Endodermal cell (in vitro differentiated cells): ENCODE measurements around the gene SELENOW. TPM values are rescaled to one million over a fixed set of nuclear protein-coding genes. Genes with fewer than 3 reads are reported as not detected.

Experiments
- DNase-seq: peaks from one replicate; pipeline ENCODE4 v3.0.0-alpha.2; 2017
- H3K27ac ChIP-seq: 2 replicates; pipeline ENCODE4 v1.5.1; 2013; ENCODE audit warnings: mild to moderate bottlenecking, low read depth, low read length, moderate library complexity
- H3K27me3 ChIP-seq: 2 replicates; pipeline ENCODE4 v1.6.1; 2013; ENCODE audit warnings: mild to moderate bottlenecking, low read length, moderate library complexity; ENCODE audit not compliant: insufficient read depth, control insufficient read depth, poor library complexity, severe bottlenecking
- H3K36me3 ChIP-seq: 2 replicates; pipeline ENCODE4 v1.7.0; 2013; ENCODE audit warnings: mild to moderate bottlenecking, low read length, moderate library complexity; ENCODE audit not compliant: control insufficient read depth, insufficient read depth
- H3K4me1 ChIP-seq: one replicate; pipeline ENCODE4 v1.7.0; 2013; ENCODE audit warnings: low read length; ENCODE audit not compliant: control insufficient read depth, insufficient read depth
- H3K4me3 ChIP-seq: 2 replicates; pipeline ENCODE4 v1.5.1; 2013; ENCODE audit warnings: mild to moderate bottlenecking, low read length, moderate library complexity
- H3K9ac ChIP-seq: 2 replicates; pipeline ENCODE4 v1.6.1; 2013; ENCODE audit warnings: mild to moderate bottlenecking, low read length, moderate library complexity; ENCODE audit not compliant: poor library complexity, severe bottlenecking; ENCODE audit errors: extremely low read depth
- H3K9me3 ChIP-seq: 2 replicates; pipeline ENCODE4 v1.6.1; 2013; ENCODE audit warnings: mild to moderate bottlenecking, low read length, moderate library complexity; ENCODE audit not compliant: control insufficient read depth
- H3K27ac Mint-ChIP-seq: 2 replicates; pipeline ENCODE4 v1.8.0; 2020; ENCODE audit warnings: mixed read lengths
- H3K27me3 Mint-ChIP-seq: 2 replicates; pipeline ENCODE4 v1.8.0; 2021; ENCODE audit warnings: mild to moderate bottlenecking, mixed read lengths; ENCODE audit not compliant: insufficient read depth
- H3K36me3 Mint-ChIP-seq: 2 replicates; pipeline ENCODE4 v1.8.0; 2020; ENCODE audit warnings: low read depth, mixed read lengths
- H3K4me1 Mint-ChIP-seq: 2 replicates; pipeline ENCODE4 v1.8.0; 2020; ENCODE audit warnings: mixed read lengths
- H3K4me3 Mint-ChIP-seq: 2 replicates; pipeline ENCODE4 v1.8.0; 2020; ENCODE audit warnings: mild to moderate bottlenecking, moderate library complexity, mixed read lengths
- H3K9me3 Mint-ChIP-seq: 2 replicates; pipeline ENCODE4 v1.8.0; 2020; ENCODE audit warnings: mild to moderate bottlenecking, mixed read lengths
- WGBS, 2 experiments: methylation state at CpG; one replicate each; pipeline versions ENCODE4 v1.1.5 to v1.1.7; 2013; ENCODE audit warnings: missing lambda C conversion rate in 2 of 2, mixed read lengths in 1 of 2; ENCODE audit not compliant: insufficient coverage in 1 of 2, insufficient read length in 1 of 2; 5-methylcytosine and 5-hydroxymethylcytosine counted together
- total RNA-seq, 2 donors: library from RNA; stranded (reverse); fragmentation: NEBNext Ultra II Directional in 1 of 2; extraction: Animal tissue kit (Norgen Biotek cat#: 25700) in 1 of 2; gene quantifications; 2 replicates in 1 of 2; 3 replicates in 1 of 2; pipeline ENCODE4 v1.2.1, GENCODE V29; 2021
- TF ChIP-seq, protein P1 (sequence below): fragments of 200-600 bp; sonication (generic); conservative IDR thresholded peaks from 2 replicates; pipeline ENCODE4 v1.5.0; 2021; ENCODE audit warnings: antibody characterized with exemption, mild to moderate bottlenecking

The SELENOW gene
- total RNA-seq, 2 donors from 2014 or later, result 404 to 410 TPM

DNA sequence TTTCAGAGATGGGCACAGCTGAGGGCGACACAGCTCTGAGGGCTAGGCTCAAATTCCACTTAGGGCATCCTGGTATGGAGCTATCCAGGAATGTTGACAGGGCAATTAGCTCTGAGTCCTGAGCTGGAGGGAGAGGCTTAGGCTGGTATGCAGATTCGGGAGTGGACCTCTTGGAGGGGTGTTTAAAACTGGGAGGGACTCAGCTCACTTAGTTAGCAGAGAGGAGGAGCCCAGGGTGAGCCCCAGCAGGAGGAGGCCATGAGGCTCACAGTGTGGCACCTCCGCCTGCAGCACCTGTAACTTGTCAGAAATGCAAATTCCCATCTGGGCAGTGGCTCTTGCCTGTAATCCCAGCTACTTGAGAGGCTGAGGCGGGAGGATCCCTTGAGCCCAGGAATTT lies 43.4 kb upstream of the SELENOW start:
- Mint-ChIP-seq H3K4me1 (no peaks in the 10 kb centered on the region), H3K27ac (no peak overlapping the region), H3K4me3 (no peak overlapping the region), H3K27me3 (peaks cover 5% of the 10 kb centered on the region), H3K36me3 (no peaks in the 10 kb centered on the region), H3K9me3 (no peaks in the 10 kb centered on the region)
- 66 to 73% methylated on average over 4 of the region's 4 CpGs for WGBS, 2 experiments
- peak; percentile 86 for DNase-seq
- Histone ChIP-seq H3K9ac (no peak overlapping the region), H3K4me1 (no peaks in the 10 kb centered on the region), H3K27ac (no peak overlapping the region), H3K36me3 (no peaks in the 10 kb centered on the region), H3K4me3 (no peak overlapping the region), H3K27me3 (no peaks in the 10 kb centered on the region), H3K9me3 (no peaks in the 10 kb centered on the region)
- TF ChIP-seq, protein P1, sequence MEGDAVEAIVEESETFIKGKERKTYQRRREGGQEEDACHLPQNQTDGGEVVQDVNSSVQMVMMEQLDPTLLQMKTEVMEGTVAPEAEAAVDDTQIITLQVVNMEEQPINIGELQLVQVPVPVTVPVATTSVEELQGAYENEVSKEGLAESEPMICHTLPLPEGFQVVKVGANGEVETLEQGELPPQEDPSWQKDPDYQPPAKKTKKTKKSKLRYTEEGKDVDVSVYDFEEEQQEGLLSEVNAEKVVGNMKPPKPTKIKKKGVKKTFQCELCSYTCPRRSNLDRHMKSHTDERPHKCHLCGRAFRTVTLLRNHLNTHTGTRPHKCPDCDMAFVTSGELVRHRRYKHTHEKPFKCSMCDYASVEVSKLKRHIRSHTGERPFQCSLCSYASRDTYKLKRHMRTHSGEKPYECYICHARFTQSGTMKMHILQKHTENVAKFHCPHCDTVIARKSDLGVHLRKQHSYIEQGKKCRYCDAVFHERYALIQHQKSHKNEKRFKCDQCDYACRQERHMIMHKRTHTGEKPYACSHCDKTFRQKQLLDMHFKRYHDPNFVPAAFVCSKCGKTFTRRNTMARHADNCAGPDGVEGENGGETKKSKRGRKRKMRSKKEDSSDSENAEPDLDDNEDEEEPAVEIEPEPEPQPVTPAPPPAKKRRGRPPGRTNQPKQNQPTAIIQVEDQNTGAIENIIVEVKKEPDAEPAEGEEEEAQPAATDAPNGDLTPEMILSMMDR, result no peak

DNA sequence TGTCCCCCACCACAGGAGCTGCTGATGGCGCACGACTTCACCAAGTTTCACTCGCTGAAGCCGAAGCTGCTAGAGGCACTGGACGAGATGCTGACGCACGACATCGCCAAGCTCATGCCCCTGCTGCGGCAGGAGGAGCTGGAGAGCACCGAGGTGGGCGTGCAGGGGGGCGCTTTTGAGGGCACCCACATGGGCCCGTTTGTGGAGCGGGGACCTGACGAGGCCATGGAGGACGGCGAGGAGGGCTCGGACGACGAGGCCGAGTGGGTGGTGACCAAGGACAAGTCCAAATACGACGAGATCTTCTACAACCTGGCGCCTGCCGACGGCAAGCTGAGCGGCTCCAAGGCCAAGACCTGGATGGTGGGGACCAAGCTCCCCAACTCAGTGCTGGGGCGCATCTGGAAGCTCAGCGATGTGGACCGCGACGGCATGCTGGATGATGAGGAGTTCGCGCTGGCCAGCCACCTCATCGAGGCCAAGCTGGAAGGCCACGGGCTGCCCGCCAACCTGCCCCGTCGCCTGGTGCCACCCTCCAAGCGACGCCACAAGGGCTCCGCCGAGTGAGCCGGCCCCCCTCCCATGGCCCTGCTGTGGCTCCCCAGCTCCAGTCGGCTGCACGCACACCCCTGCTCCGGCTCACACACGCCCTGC lies 37.5 kb upstream of the SELENOW start:
- Histone ChIP-seq H3K9ac (no peak overlapping the region), H3K27me3 (no peaks in the 10 kb centered on the region), H3K36me3 (no peaks in the 10 kb centered on the region), H3K27ac (no peak overlapping the region), H3K4me3 (no peak overlapping the region), H3K4me1 (no peaks in the 10 kb centered on the region), H3K9me3 (no peaks in the 10 kb centered on the region)
- H3K27me3 Mint-ChIP-seq, result peaks cover 5% of the 10 kb centered on the region
- H3K4me1 Mint-ChIP-seq, result no peaks in the 10 kb centered on the region
- no peak overlapping the region for H3K27ac Mint-ChIP-seq
- H3K4me3 Mint-ChIP-seq, result no peak overlapping the region
- no peaks in the 10 kb centered on the region for H3K9me3 Mint-ChIP-seq
- TF ChIP-seq, protein P1, result no peak
- peaks cover 2% of the 10 kb centered on the region for H3K36me3 Mint-ChIP-seq
- no peak for DNase-seq
- WGBS, 2 experiments, result 93% methylated on average over 31 to 48 of the region's 48 CpGs

DNA sequence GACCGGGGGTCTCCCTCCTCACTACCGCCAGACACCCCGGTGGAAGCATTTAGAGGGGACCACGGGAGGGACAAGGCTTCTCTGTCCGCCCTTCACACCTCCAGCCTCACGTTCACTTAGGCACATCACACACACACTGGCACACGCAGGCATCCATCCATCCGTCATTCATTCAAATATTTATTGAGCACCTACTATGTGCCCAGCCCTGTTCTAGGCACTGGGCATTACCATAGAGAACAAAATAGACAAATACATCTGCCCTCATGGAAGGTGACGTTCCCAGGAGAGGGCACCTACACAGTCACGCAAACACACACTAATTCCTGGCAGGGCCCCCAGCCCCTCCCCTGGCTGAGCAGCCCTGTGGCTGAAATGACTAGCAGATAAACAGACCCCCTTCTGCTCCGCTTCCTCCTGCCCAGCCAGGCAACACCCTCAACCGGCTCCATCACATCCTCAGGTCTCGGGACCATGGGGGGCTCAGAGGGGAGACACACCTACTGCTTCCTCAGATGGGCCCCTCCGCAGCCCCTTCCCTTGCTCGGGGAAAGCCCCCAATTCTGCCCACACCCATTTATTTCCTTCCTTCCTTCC lies 36.9 kb upstream of the SELENOW start:
- H3K27ac ChIP-seq, result no peak overlapping the region
- no peak overlapping the region for H3K4me3 ChIP-seq
- no peak overlapping the region for H3K4me3 Mint-ChIP-seq

More for the DNA sequence above, 36.9 kb upstream of the SELENOW start:
- Mint-ChIP-seq H3K36me3 (peaks cover 3% of the 10 kb centered on the region), H3K27ac (no peak overlapping the region), H3K9me3 (no peaks in the 10 kb centered on the region), H3K27me3 (peaks cover 3% of the 10 kb centered on the region), H3K4me1 (no peaks in the 10 kb centered on the region)
- peaks cover 2% of the 10 kb centered on the region for H3K36me3 ChIP-seq
- DNase-seq, result no peak
- H3K9ac ChIP-seq, result no peak overlapping the region
- WGBS, 2 experiments, result 89 to 94% methylated on average over 8 to 15 of the region's 15 CpGs
- H3K4me1 ChIP-seq, result no peaks in the 10 kb centered on the region
- no peaks in the 10 kb centered on the region for H3K27me3 ChIP-seq
- TF ChIP-seq, protein P1, result no peak
- H3K9me3 ChIP-seq, result no peaks in the 10 kb centered on the region
